HG03442 (cell line): ENCODE measurements around the gene PKD2.
"Not testable (repeated sequence)": the region's sequence is repeated elsewhere in the genome, so short reads cannot be mapped to it uniquely, and the experiment has no call there.

Experiments used
- ATAC-seq: cut with Tn5 transposase; IDR thresholded peaks from one replicate; pipeline ENCODE4 v1.9.1; 2021; ENCODE audit warnings: mild to moderate bottlenecking, moderate library complexity; ENCODE audit not compliant: unreplicated experiment

The PKD2 gene

DNA sequence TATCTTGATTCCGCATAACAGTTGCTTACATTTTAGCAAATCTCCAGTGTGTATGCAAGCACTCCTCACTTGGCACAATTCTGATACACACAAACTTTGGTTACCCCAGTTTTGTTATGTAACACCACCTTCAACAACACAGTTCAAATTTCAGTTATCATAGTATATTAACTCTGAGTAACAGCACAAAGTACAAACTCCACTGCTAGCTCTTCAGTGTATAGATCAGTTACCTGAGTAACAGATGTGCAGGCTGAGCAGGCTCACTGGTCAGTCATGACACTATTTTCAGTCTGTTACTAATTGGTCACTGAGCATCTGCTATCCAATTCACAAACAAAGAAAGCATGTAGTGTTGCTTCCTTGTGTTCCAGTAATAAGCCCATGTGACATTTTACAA, 55.4 kb downstream of the PKD2 start:
- no peak for ATAC-seq

GRCh38 chr4:88063634-88064296, 56.3 kb downstream of the PKD2 start:
- no peak for ATAC-seq

- no peak for ATAC-seq
Measured at GRCh38 chr4:88064410-88064809, 57.0 kb downstream of the PKD2 start.

- no peak for ATAC-seq
Measured at GRCh38 chr4:88070031-88070430, 62.6 kb downstream of the PKD2 start.

DNA sequence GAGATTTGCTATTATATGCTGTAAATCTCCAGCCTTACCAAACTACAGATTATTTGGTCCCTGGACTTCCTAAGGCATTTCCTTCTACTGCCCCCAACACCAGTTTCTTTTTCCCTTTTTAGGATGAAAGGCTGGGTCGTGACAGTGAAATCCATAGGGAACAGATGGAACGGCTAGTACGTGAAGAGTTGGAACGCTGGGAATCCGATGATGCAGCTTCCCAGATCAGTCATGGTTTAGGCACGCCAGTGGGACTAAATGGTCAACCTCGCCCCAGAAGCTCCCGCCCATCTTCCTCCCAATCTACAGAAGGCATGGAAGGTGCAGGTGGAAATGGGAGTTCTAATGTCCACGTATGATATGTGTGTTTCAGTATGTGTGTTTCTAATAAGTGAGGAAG, 67.9 kb downstream of the PKD2 start:
- no peak for ATAC-seq

DNA sequence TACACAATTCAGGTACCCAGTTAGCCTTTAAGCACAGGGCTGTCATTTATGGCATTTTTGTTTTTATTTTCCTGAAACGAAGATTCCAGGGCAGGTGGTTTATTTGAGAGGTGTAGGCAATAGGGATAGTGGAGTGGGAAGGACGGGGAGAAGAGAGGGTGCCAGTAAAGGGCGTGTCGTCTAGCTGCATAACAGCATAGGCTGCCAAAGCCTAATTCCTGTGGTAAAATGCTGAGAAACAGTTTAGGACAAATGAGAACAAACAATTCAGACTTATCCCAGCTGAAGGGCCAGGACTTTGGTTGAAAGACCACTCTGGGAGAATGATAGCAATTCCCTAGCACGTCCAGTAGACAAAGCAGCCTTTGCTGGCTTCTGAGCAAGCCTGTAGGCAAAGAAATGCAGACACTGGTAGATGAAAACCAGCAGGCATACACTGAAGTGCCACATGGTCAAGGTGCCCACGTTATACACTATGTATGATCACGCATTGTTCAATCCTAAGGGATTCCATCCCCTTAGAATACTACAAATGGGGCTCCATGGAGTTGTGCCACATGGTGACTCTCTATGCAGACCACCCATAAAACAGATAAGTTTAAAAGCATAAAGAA, 70.6 kb downstream of the PKD2 start:
- ATAC-seq, result no peak

- ATAC-seq, result no peak
Measured at GRCh38 chr4:88078579-88078978, 71.1 kb downstream of the PKD2 start.

GRCh38 chr4:88080626-88081025, 73.2 kb downstream of the PKD2 start:
- no peak for ATAC-seq

GRCh38 chr4:88087004-88087403, 79.6 kb downstream of the PKD2 start:
- ATAC-seq, result no peak

DNA sequence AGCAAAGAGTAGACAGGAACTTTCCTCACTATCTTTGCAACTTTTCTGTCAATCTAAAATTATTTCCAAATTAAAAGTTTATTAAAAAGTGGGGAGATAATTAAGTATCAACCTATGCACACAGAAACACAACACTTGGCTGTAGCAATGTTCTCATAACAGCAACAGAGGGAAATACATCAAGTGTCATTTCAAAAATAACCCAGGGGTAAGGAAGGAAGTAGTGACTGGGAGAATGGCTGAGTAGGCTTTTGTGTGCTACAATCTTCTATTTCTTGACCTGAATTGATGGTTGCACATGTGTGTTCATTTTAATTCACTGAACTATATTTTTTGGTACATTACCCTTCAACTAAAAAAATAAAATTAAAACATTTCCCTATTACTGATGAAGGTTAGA, 83.5 kb downstream of the PKD2 start:
- no peak for ATAC-seq

GRCh38 chr4:88091378-88091777, 83.9 kb downstream of the PKD2 start:
- no peak for ATAC-seq

- ATAC-seq, result no peak
Measured at GRCh38 chr4:88093874-88094273, 86.4 kb downstream of the PKD2 start.

- ATAC-seq, result no peak
Measured at GRCh38 chr4:88097301-88097700, 89.9 kb downstream of the PKD2 start.

GRCh38 chr4:88097781-88098180, 90.3 kb downstream of the PKD2 start:
- ATAC-seq, result no peak

GRCh38 chr4:88098993-88099752, 91.7 kb downstream of the PKD2 start:
- no peak for ATAC-seq

DNA sequence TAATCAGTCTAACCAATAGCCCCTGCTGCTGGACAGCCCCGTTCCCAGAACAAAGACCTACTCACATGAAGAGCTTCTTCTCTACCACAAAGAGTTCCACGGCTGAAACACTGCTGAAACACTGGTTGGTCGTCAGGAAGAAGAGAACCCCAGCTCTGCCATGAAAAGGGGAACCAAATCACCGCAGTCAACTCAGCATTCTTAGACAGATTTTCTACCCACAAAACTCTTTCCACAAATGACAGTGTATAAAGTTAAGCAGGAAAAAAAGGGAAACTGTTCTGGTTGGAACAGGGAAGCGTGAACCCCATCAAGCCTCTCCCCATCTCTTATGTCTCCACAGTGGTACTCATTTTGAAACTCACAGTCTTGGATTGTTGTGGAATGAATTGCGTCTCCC, 93.7 kb downstream of the PKD2 start:
- ATAC-seq, result no peak

- no peak for ATAC-seq
Measured at GRCh38 chr4:88102026-88102425, 94.6 kb downstream of the PKD2 start.

DNA sequence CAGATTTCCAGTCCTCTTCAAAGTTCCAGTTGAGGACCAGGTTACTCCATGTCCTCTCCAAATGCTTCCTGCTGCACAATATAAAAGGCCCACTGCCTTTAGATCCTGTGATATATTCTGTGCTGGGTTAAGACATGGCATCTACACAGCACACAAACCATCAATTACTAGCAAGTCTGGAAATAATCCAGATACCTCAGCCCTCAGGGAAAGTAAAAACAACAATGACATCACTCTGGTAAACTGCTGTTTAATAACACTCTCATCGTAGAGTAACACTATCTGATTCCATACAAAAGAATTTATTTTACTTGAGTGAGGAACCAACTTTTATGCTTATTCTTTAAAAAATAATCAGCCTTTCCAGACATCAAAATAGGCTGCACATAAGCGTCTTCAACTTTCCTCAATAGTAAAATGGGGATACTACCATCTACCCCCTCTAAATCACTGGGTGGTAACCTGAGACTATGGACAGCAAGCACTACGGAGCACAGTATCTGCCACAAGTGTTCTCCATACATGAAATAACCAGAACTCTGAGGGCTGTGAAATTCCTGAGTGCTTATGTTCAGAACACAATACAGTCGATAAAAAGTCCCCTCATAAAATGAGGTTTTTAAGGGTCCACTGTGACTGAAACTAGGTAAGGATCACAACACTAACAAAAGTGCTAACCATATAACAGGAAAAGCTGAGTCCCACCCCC, 97.6 kb downstream of the PKD2 start:
- no peak for ATAC-seq

GRCh38 chr4:88106205-88106604, 98.8 kb downstream of the PKD2 start:
- ATAC-seq, result no peak

- ATAC-seq, result no peak
Measured at GRCh38 chr4:88107406-88108107, 100.1 kb downstream of the PKD2 start.

DNA sequence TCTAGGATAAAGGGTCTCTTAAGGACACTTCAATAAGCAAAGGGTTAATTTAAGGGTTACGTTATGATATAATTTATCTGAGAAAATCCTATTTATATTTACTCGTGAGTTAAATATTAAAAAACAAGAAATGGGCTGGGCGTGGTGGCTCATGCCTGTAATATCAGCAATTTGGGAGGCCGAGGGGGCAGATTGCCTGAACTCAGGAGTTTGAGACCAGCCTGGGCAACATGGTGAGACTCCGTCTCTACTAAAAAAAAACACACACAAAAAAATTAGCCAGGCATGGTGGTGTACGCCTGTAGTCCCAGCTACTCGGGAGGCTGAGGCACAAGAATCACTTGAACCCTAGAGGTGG, 100.7 kb downstream of the PKD2 start:
- not testable (repeated sequence) for ATAC-seq
